Right lobe of liver (tissue), 4 donors: ENCODE results near the gene BICDL1.

Experiments used
- CTCF ChIP-seq, 4 donors: fragments of 200-600 bp in 3 of 4; fragments of 450-650 bp in 1 of 4; IDR thresholded peaks; one replicate each; pipeline versions ENCODE4 v1.5.1 to v1.8.0; 2016 to 2022; ENCODE audit warnings: antibody characterized with exemption in 4 of 4, mild to moderate bottlenecking in 2 of 4
- POLR2A ChIP-seq: fragments of 450-650 bp; IDR thresholded peaks from one replicate; pipeline ENCODE4 v1.6.1; 2017; ENCODE audit warnings: antibody characterized with exemption, mild to moderate bottlenecking
- donor health status: DM: no; HTN: no; CAD: no.
- donor health status: DM: no; HTN: no; CAD: no.
- donor health status: DM: no; HTN: yes; CAD: no.

GRCh38 chr12:120081641-120082040 is 92.6 kb downstream of the BICDL1 start:
- no peak for TF ChIP-seq CTCF (IDR thresholded peaks at IDR 0.05)
- no peak for TF ChIP-seq POLR2A
